NCI-H1417 treated with DMSO at 0.1 percent for 48 hours (cell line): ENCODE results near the gene LHFPL6.

Source experiments
- DNase-seq: peaks from one replicate; lab custom pipeline; 2025; lab: John Stamatoyannopoulos, UW

The LHFPL6 gene

GRCh38 chr13:39385154-39385553 is 217.8 kb downstream of the LHFPL6 start:
- no peak for DNase-seq

GRCh38 chr13:39381456-39381855 is 221.5 kb downstream of the LHFPL6 start:
- no peak for DNase-seq

GRCh38 chr13:39379667-39380655 is 223.0 kb downstream of the LHFPL6 start:
- no peak for DNase-seq

- no peak for DNase-seq
These were observed 223.9 kb downstream of the LHFPL6 start for GRCh38 chr13:39379118-39379517.

GRCh38 chr13:39378306-39378705 is 224.7 kb downstream of the LHFPL6 start:
- no peak for DNase-seq

- no peak for DNase-seq
These were observed 225.3 kb downstream of the LHFPL6 start for GRCh38 chr13:39377699-39378098.

- DNase-seq: no peak
These were observed 226.9 kb downstream of the LHFPL6 start for GRCh38 chr13:39376076-39376475.

- no peak for DNase-seq
These were observed 227.4 kb downstream of the LHFPL6 start for GRCh38 chr13:39375601-39376000.

GRCh38 chr13:39374741-39375189 is 228.2 kb downstream of the LHFPL6 start:
- DNase-seq: no peak

GRCh38 chr13:39373145-39373544 is 229.8 kb downstream of the LHFPL6 start:
- DNase-seq: no peak

- DNase-seq: no peak
These were observed 231.3 kb downstream of the LHFPL6 start for GRCh38 chr13:39371706-39372105.

GRCh38 chr13:39370554-39370953 is 232.4 kb downstream of the LHFPL6 start:
- DNase-seq: no peak

- DNase-seq: no peak
These were observed 232.9 kb downstream of the LHFPL6 start for GRCh38 chr13:39370048-39370447.

- no peak for DNase-seq
These were observed 233.7 kb downstream of the LHFPL6 start for GRCh38 chr13:39369161-39369890.

- DNase-seq: no peak
These were observed 237.1 kb downstream of the LHFPL6 start for GRCh38 chr13:39365879-39366278.

GRCh38 chr13:39364947-39365468 is 238.0 kb downstream of the LHFPL6 start:
- DNase-seq: no peak

GRCh38 chr13:39363382-39363772 is 239.6 kb downstream of the LHFPL6 start:
- no peak for DNase-seq

- no peak for DNase-seq
These were observed 240.2 kb downstream of the LHFPL6 start for GRCh38 chr13:39362652-39363381.

GRCh38 chr13:39353988-39354387 is 249.0 kb downstream of the LHFPL6 start:
- no peak for DNase-seq

GRCh38 chr13:39350461-39350881 is 252.5 kb downstream of the LHFPL6 start:
- DNase-seq: no peak

GRCh38 chr13:39349391-39349960 is 253.5 kb downstream of the LHFPL6 start:
- no peak for DNase-seq
